Neural cell (in vitro differentiated cells): ENCODE measurements around the gene PRRT2. TPM values are rescaled to one million over a fixed set of nuclear protein-coding genes. Genes with fewer than 3 reads are reported as not detected.

Experiments
- H2AFZ ChIP-seq: fragments of 200-600, 300-800 bp; sonication (generic), shearing (Covaris generic); 2 replicates; pipeline ENCODE4 v1.6.0; 2014; ENCODE audit warnings: low read depth, mild to moderate bottlenecking, antibody characterized with exemption, low read length, moderate library complexity
- H3F3A ChIP-seq: fragments of 200-600 bp; shearing (Covaris generic); 2 replicates; pipeline ENCODE4 v1.6.1; 2016; ENCODE audit warnings: mild to moderate bottlenecking, moderate library complexity, mixed read lengths, antibody characterized with exemption, low read length; ENCODE audit not compliant: insufficient read depth, poor library complexity, severe bottlenecking
- H3K27ac ChIP-seq: fragments of 200-600, 300-800 bp; sonication (generic), shearing (Covaris generic); 2 replicates; pipeline ENCODE4 v1.5.1; 2014; ENCODE audit warnings: mild to moderate bottlenecking, low read length, moderate library complexity
- H3K27me3 ChIP-seq: fragments of 300-800, 200-600 bp; sonication (generic), shearing (Covaris generic); 2 replicates; pipeline ENCODE4 v1.6.0; 2014; ENCODE audit warnings: mild to moderate bottlenecking, low read depth, low read length, moderate library complexity; ENCODE audit not compliant: insufficient read depth
- H3K36me3 ChIP-seq: fragments of 300-800, 200-600 bp; sonication (generic), shearing (Covaris generic); 2 replicates; pipeline ENCODE4 v1.5.1; 2014; ENCODE audit warnings: mild to moderate bottlenecking, antibody characterized with exemption, low read length, moderate library complexity; ENCODE audit not compliant: insufficient read depth
- H3K4me2 ChIP-seq: fragments of 300-800, 200-600 bp; sonication (generic), shearing (Covaris generic); 2 replicates; pipeline ENCODE4 v1.6.0; 2014; ENCODE audit warnings: mild to moderate bottlenecking, low read length
- H3K4me3 ChIP-seq: fragments of 300-800, 200-600 bp; sonication (generic), shearing (Covaris generic); 2 replicates; pipeline ENCODE4 v1.5.1; 2014; ENCODE audit warnings: mild to moderate bottlenecking, low read length, moderate library complexity
- H3K79me2 ChIP-seq: fragments of 200-600 bp; shearing (Covaris generic); replicated peaks from 2 replicates; pipeline ENCODE4 v1.6.0; 2014; ENCODE audit warnings: mild to moderate bottlenecking, low read length, moderate library complexity; ENCODE audit not compliant: insufficient read depth
- H3K9ac ChIP-seq: fragments of 300-800, 200-600 bp; sonication (generic), shearing (Covaris generic); 2 replicates; pipeline ENCODE4 v1.6.1; 2016; ENCODE audit warnings: mild to moderate bottlenecking, low read length, mixed read lengths
- H3K9me2 ChIP-seq: fragments of 200-600 bp; shearing (Covaris generic); 2 replicates; pipeline ENCODE4 v1.6.1; 2016; ENCODE audit warnings: mild to moderate bottlenecking, low read length, mixed read lengths; ENCODE audit not compliant: insufficient read depth
- H3K9me3 ChIP-seq: fragments of 200-600, 300-800 bp; sonication (generic), shearing (Covaris generic); 2 replicates; pipeline ENCODE4 v1.6.1; 2016; ENCODE audit warnings: mild to moderate bottlenecking, mixed run types, low read length, moderate library complexity, mixed read lengths
- H4K20me1 ChIP-seq: fragments of 200-600 bp; shearing (Covaris generic); 2 replicates; pipeline ENCODE4 v1.6.1; 2016; ENCODE audit warnings: mild to moderate bottlenecking, mixed run types; ENCODE audit not compliant: insufficient read depth
- EP300 ChIP-seq: fragments of 450-650 bp; conservative IDR thresholded peaks from 2 replicates; pipeline ENCODE4 v1.6.1; 2014; ENCODE audit warnings: antibody characterized with exemption, mild to moderate bottlenecking, moderate library complexity; ENCODE audit not compliant: poor library complexity, severe bottlenecking
- EZH2 ChIP-seq: fragments of 200-600, 300-800 bp; shearing (Covaris generic), sonication (generic); IDR thresholded peaks from 2 replicates; pipeline ENCODE4 v1.6.1; 2014; ENCODE audit warnings: antibody characterized with exemption, low read length, borderline replicate concordance, mild to moderate bottlenecking; ENCODE audit not compliant: insufficient read depth, poor library complexity, severe bottlenecking
- MXI1 ChIP-seq: fragments of 450-650 bp; conservative IDR thresholded peaks from 2 replicates; pipeline ENCODE4 v1.6.1; 2014; ENCODE audit warnings: antibody characterized with exemption, mild to moderate bottlenecking; ENCODE audit not compliant: poor library complexity, severe bottlenecking
- POLR2AphosphoS5 ChIP-seq: IDR thresholded peaks from 2 replicates; pipeline ENCODE4 v1.6.1; 2012
- RAD21 ChIP-seq: fragments of 450-650 bp; conservative IDR thresholded peaks from 2 replicates; pipeline ENCODE4 v1.6.1; 2014; ENCODE audit warnings: antibody characterized with exemption, mild to moderate bottlenecking, moderate library complexity
- SMC3 ChIP-seq: fragments of 450-650 bp; conservative IDR thresholded peaks from 2 replicates; pipeline ENCODE4 v1.6.1; 2014; ENCODE audit warnings: antibody characterized with exemption, mild to moderate bottlenecking, moderate library complexity; ENCODE audit not compliant: poor library complexity
- TAF1 ChIP-seq: IDR thresholded peaks from 2 replicates; pipeline ENCODE4 v1.6.1; 2012; ENCODE audit warnings: low read depth
- polyA plus RNA-seq: library from polyadenylated mRNA; depleted of rRNA; stranded (reverse); fragments of >200 nt; gene quantifications from 2 replicates; pipeline ENCODE4 v1.2.3, GENCODE V29; 2014
- TF ChIP-seq, protein P1 (sequence below): fragments of 450-650 bp; IDR thresholded peaks from 2 replicates; pipeline ENCODE4 v1.5.1; 2014; ENCODE audit warnings: antibody characterized with exemption, mild to moderate bottlenecking, moderate library complexity; ENCODE audit not compliant: poor library complexity, severe bottlenecking
- TF ChIP-seq, protein P2 (sequence below): IDR thresholded peaks from 2 replicates; pipeline ENCODE4 v1.6.1; 2012; ENCODE audit warnings: borderline replicate concordance

The PRRT2 gene
- polyA plus RNA-seq, 1 donor from 2014 or later, result 84.2 TPM

DNA sequence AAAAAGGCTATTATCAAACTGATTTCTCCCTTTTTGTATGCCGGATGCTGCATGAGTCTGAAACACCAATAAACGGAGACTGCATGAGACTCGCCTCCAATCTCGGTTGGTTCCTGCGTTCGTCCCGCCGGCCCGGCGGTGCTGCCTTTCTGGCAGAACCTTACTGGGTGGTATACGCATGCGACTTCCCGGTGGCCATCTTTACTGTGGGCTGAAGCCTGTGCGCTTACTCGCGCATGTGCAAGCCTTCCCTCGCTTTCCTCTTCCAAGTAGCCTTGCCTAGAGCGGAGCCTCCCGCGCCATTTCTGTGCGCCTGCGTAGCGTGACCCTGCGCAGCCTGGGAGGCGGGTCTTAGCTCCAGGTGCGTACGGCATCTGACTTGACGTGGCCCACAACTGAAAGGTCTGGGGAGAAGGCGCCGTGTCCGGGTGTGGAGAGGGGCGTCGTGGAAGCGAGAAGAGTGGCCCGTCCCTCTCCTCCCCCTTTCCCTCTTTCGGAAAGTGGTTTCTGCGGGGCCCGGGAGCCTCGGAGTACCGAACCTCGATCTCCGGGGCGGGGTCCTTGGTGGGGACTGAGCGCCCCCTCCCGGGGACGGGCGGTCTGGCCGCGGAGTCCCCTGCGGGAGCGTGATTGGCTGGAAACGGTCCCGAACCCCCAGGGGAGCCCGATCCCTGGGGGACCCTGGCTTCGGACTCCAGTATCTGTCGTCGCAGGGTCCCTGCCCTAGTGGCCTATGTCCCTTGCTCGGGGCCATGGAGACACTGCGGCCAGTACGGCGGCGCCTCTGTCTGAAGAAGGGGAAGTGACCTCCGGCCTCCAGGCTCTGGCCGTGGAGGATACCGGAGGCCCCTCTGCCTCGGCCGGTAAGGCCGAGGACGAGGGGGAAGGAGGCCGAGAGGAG lies 4.0 kb downstream of the PRRT2 start, which contains the start of gene PAGR1:
Gene PAGR1, plus strand, starts transcription at position 360 of the 901 bp plus-strand sequence. Its CDS starts 374 bp downstream, at position 734.
- Histone ChIP-seq H3K36me3 (no peaks in the 10 kb centered on the region), H3K9me3 (no peaks in the 10 kb centered on the region), H3K9me2 (no peaks in the 10 kb centered on the region), H3K27me3 (no peaks in the 10 kb centered on the region), H3F3A (no peaks in the 10 kb centered on the region), H3K79me2 (peaks cover 35% of the 10 kb centered on the region), H3K9ac (peak within 1 kb of the TSS; percentile 99), H2AFZ (peak within 1 kb of the TSS; percentile 48), H3K4me2 (peak within 1 kb of the TSS; percentile 95), H3K4me3 (peak within 1 kb of the TSS; percentile 100), H4K20me1 (no peaks in the 10 kb centered on the region), H3K27ac (peak within 1 kb of the TSS; percentile 98)
- TF ChIP-seq RAD21 (peak; percentile 79), MXI1 (peak; percentile 91), SMC3 (peak; percentile 79), POLR2AphosphoS5 (peak; percentile 85), EZH2 (no peak), EP300 (peak; percentile 59), TAF1 (no peak)
- TF ChIP-seq, protein P1, sequence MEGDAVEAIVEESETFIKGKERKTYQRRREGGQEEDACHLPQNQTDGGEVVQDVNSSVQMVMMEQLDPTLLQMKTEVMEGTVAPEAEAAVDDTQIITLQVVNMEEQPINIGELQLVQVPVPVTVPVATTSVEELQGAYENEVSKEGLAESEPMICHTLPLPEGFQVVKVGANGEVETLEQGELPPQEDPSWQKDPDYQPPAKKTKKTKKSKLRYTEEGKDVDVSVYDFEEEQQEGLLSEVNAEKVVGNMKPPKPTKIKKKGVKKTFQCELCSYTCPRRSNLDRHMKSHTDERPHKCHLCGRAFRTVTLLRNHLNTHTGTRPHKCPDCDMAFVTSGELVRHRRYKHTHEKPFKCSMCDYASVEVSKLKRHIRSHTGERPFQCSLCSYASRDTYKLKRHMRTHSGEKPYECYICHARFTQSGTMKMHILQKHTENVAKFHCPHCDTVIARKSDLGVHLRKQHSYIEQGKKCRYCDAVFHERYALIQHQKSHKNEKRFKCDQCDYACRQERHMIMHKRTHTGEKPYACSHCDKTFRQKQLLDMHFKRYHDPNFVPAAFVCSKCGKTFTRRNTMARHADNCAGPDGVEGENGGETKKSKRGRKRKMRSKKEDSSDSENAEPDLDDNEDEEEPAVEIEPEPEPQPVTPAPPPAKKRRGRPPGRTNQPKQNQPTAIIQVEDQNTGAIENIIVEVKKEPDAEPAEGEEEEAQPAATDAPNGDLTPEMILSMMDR, result peak; percentile 99
- TF ChIP-seq, protein P2, sequence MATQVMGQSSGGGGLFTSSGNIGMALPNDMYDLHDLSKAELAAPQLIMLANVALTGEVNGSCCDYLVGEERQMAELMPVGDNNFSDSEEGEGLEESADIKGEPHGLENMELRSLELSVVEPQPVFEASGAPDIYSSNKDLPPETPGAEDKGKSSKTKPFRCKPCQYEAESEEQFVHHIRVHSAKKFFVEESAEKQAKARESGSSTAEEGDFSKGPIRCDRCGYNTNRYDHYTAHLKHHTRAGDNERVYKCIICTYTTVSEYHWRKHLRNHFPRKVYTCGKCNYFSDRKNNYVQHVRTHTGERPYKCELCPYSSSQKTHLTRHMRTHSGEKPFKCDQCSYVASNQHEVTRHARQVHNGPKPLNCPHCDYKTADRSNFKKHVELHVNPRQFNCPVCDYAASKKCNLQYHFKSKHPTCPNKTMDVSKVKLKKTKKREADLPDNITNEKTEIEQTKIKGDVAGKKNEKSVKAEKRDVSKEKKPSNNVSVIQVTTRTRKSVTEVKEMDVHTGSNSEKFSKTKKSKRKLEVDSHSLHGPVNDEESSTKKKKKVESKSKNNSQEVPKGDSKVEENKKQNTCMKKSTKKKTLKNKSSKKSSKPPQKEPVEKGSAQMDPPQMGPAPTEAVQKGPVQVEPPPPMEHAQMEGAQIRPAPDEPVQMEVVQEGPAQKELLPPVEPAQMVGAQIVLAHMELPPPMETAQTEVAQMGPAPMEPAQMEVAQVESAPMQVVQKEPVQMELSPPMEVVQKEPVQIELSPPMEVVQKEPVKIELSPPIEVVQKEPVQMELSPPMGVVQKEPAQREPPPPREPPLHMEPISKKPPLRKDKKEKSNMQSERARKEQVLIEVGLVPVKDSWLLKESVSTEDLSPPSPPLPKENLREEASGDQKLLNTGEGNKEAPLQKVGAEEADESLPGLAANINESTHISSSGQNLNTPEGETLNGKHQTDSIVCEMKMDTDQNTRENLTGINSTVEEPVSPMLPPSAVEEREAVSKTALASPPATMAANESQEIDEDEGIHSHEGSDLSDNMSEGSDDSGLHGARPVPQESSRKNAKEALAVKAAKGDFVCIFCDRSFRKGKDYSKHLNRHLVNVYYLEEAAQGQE, result no peak

DNA sequence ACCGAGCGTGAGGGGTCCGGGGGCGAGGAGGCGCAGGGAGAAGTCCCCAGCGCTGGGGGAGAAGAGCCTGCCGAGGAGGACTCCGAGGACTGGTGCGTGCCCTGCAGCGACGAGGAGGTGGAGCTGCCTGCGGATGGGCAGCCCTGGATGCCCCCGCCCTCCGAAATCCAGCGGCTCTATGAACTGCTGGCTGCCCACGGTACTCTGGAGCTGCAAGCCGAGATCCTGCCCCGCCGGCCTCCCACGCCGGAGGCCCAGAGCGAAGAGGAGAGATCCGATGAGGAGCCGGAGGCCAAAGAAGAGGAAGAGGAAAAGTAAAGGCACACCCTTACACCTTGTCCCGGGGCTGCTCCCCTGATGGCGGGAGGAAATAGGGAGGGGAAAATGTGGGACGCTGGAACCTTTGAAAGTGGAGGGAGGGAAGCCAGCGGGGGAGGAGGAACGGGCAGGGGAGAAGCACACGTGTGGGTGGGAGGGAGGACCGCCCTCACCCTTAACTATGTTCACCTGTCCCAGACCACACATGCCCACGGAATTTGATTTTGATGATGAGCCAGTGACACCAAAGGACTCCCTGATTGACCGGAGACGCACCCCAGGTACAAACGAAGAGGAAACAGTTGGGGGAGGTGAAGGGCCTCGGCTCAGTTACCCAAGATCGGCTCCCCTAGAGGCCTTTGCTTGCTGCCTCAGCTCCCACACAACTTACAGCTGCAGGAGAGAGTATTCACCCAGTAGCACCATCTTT lies 4.9 kb downstream of the PRRT2 start:
- Histone ChIP-seq H2AFZ (no peak overlapping the region), H3K9me3 (no peaks in the 10 kb centered on the region), H3K27ac (peak overlapping the region; percentile 98), H3K4me2 (peak overlapping the region; percentile 68), H4K20me1 (no peaks in the 10 kb centered on the region), H3F3A (no peaks in the 10 kb centered on the region), H3K9ac (peak overlapping the region; percentile 80), H3K36me3 (no peaks in the 10 kb centered on the region), H3K27me3 (no peaks in the 10 kb centered on the region), H3K79me2 (peaks cover 35% of the 10 kb centered on the region), H3K4me3 (peak overlapping the region; percentile 100), H3K9me2 (no peaks in the 10 kb centered on the region)
- TF ChIP-seq RAD21, result no peak
- TF ChIP-seq EP300, result no peak
- no peak for TF ChIP-seq MXI1
- TF ChIP-seq, protein P1, result peak; percentile 38
- TF ChIP-seq TAF1, result peak; percentile 14
- TF ChIP-seq, protein P2, result no peak
- no peak for TF ChIP-seq POLR2AphosphoS5
